Esophagus squamous epithelium (tissue), 4 donors: ENCODE results near the gene CHMP4A.

Experiments used
- POLR2A ChIP-seq, 4 donors: fragments of 450-650 bp; IDR thresholded peaks; one replicate each; pipeline ENCODE4 v1.6.1; 2017; ENCODE audit warnings: antibody characterized with exemption in 4 of 4, mild to moderate bottlenecking in 4 of 4, moderate library complexity in 3 of 4
- TF ChIP-seq, protein P1 (sequence below), 6 experiments: fragments of 450-650 bp in 4 of 6; fragments of 200-600 bp in 2 of 6; sonication (generic) in 2 of 6; IDR thresholded peaks; one replicate each; pipeline ENCODE4 v1.5.1; 2016 to 2019; ENCODE audit warnings: antibody characterized with exemption in 6 of 6, mild to moderate bottlenecking in 4 of 6, moderate library complexity in 4 of 6

GRCh38 chr14:24243336-24243836 lies 30.1 kb upstream of the CHMP4A start:
- TF ChIP-seq POLR2A (IDR thresholded peaks at IDR 0.05): no peak
- TF ChIP-seq, protein P1, sequence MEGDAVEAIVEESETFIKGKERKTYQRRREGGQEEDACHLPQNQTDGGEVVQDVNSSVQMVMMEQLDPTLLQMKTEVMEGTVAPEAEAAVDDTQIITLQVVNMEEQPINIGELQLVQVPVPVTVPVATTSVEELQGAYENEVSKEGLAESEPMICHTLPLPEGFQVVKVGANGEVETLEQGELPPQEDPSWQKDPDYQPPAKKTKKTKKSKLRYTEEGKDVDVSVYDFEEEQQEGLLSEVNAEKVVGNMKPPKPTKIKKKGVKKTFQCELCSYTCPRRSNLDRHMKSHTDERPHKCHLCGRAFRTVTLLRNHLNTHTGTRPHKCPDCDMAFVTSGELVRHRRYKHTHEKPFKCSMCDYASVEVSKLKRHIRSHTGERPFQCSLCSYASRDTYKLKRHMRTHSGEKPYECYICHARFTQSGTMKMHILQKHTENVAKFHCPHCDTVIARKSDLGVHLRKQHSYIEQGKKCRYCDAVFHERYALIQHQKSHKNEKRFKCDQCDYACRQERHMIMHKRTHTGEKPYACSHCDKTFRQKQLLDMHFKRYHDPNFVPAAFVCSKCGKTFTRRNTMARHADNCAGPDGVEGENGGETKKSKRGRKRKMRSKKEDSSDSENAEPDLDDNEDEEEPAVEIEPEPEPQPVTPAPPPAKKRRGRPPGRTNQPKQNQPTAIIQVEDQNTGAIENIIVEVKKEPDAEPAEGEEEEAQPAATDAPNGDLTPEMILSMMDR (IDR thresholded peaks at IDR 0.05): no peak
